NCI-H82 treated with DMSO at 0.1 percent for 48 hours (cell line): ENCODE data around the gene CPLX1.
"Not testable (repeated sequence)": the region's sequence is repeated elsewhere in the genome, so short reads cannot be mapped to it uniquely, and the experiment has no call there.

ENCODE experiments used
- DNase-seq: peaks from one replicate; lab custom pipeline; 2025; ENCODE audit not compliant: unreplicated experiment; lab: John Stamatoyannopoulos, UW

CPLX1 gene

GRCh38 chr4:779555-779954, 46.4 kb downstream of the CPLX1 start:
- DNase-seq = no peak

- no peak for DNase-seq
Observed at GRCh38 chr4:777520-778262, 48.2 kb downstream of the CPLX1 start.

GRCh38 chr4:776743-777441, 49.0 kb downstream of the CPLX1 start:
- no peak for DNase-seq

GRCh38 chr4:775485-775884, 50.4 kb downstream of the CPLX1 start:
- not testable (repeated sequence) for DNase-seq

GRCh38 chr4:774419-775092, 51.4 kb downstream of the CPLX1 start:
- DNase-seq = not testable (repeated sequence)

- no peak for DNase-seq
Observed at GRCh38 chr4:773214-773613, 52.7 kb downstream of the CPLX1 start.

- DNase-seq = no peak
Observed at GRCh38 chr4:772776-773175, 53.2 kb downstream of the CPLX1 start.

GRCh38 chr4:772118-772517, 53.8 kb downstream of the CPLX1 start:
- no peak for DNase-seq

- DNase-seq = no peak
Observed at GRCh38 chr4:771464-771863, 54.5 kb downstream of the CPLX1 start.

GRCh38 chr4:770022-770421, 55.9 kb downstream of the CPLX1 start:
- DNase-seq = no peak

GRCh38 chr4:769511-769910, 56.4 kb downstream of the CPLX1 start:
- no peak for DNase-seq

- no peak for DNase-seq
Observed at GRCh38 chr4:768995-769394, 56.9 kb downstream of the CPLX1 start.

GRCh38 chr4:768076-768475, 57.9 kb downstream of the CPLX1 start:
- DNase-seq = no peak

GRCh38 chr4:766559-767283, 59.2 kb downstream of the CPLX1 start:
- DNase-seq = no peak

GRCh38 chr4:766152-766515, 59.8 kb downstream of the CPLX1 start:
- DNase-seq = no peak

- DNase-seq = no peak
Observed at GRCh38 chr4:764405-765169, 61.3 kb downstream of the CPLX1 start.

GRCh38 chr4:763922-764321, 62.0 kb downstream of the CPLX1 start:
- no peak for DNase-seq

- DNase-seq = no peak
Observed at GRCh38 chr4:763191-763810, 62.6 kb downstream of the CPLX1 start.

- DNase-seq = no peak
Observed at GRCh38 chr4:762211-763190, 63.4 kb downstream of the CPLX1 start.
